Right lobe of liver (tissue), 6 donors: ENCODE results near the gene GSTO2. TPM values are rescaled to one million over a fixed set of nuclear protein-coding genes. Genes with fewer than 3 reads are reported as not detected.

Source experiments
- ATAC-seq, 4 donors: fragments of 200-7000 bp; cut with Tn5 transposase; one replicate each; pipeline ENCODE4 v1.9.1; 2020; ENCODE audit warnings: mild to moderate bottlenecking in 4 of 4, moderate library complexity in 4 of 4
- DNase-seq, 3 donors: peaks; one replicate each; pipeline ENCODE4 v3.0.0-alpha.2; 2020
- H3K27ac ChIP-seq, 3 donors: fragments of 200-600 bp; one replicate each; pipeline ENCODE4 v1.8.0; 2022
- H3K27me3 ChIP-seq, 2 donors: fragments of 200-600 bp; one replicate each; pipeline ENCODE4 v1.8.0; 2022
- H3K36me3 ChIP-seq, 4 donors: fragments of 200-600 bp; sonication (generic) in 1 of 4; one replicate each; pipeline versions ENCODE4 v1.5.1 to v1.8.0; 2017 to 2022; ENCODE audit warnings: control low read depth in 1 of 4
- H3K4me1 ChIP-seq, 4 donors: fragments of 200-600 bp; sonication (generic) in 1 of 4; one replicate each; pipeline versions ENCODE4 v1.5.1 to v1.8.0; 2017 to 2022; ENCODE audit warnings: control low read depth in 1 of 4
- H3K4me3 ChIP-seq, 3 donors: fragments of 200-600 bp; one replicate each; pipeline ENCODE4 v1.8.0; 2022
- H3K9me3 ChIP-seq, 4 donors: fragments of 200-600 bp; sonication (generic) in 1 of 4; one replicate each; pipeline versions ENCODE4 v1.5.1 to v1.8.0; 2017 to 2022; ENCODE audit warnings: control low read depth in 1 of 4
- POLR2A ChIP-seq: fragments of 450-650 bp; IDR thresholded peaks from one replicate; pipeline ENCODE4 v1.6.1; 2017; ENCODE audit warnings: antibody characterized with exemption, mild to moderate bottlenecking
- WGBS: methylation state at CpG from one replicate; pipeline ENCODE4 v1.1.6; 2018; ENCODE audit warnings: low coverage, low lambda C conversion rate; ENCODE audit not compliant: insufficient coverage; ENCODE audit errors: missing lambda C conversion rate; 5-methylcytosine and 5-hydroxymethylcytosine counted together
- intact Hi-C, 2 donors: fragments of 100-400 bp; cut with DNase I; formaldehyde crosslinking; loops; one replicate each; pipeline versions ENCODE4 v1.11.2 to v1.14.1; 2022
- total RNA-seq, 6 experiments: library from RNA; depleted of rRNA in 2 of 6; stranded (reverse); fragments of >200 nt in 2 of 6; fragmentation: NEBNext Ultra II Directional in 3 of 6; extraction: Animal tissue kit (Norgen Biotek cat#: 25700) in 3 of 6; gene quantifications; one replicate each; pipeline versions ENCODE4 v1.1.0 to v1.2.4, GENCODE V29; 2016 to 2023
- TF ChIP-seq, protein P1 (sequence below), 4 donors: fragments of 200-600 bp in 3 of 4; fragments of 450-650 bp in 1 of 4; IDR thresholded peaks; one replicate each; pipeline versions ENCODE4 v1.5.1 to v1.8.0; 2016 to 2022; ENCODE audit warnings: antibody characterized with exemption in 4 of 4, mild to moderate bottlenecking in 2 of 4
- donor health status: DM: no; HTN: yes; CAD: no.
- donor health status: DM: no; HTN: no; CAD: no.
- donor health status: DM: no; HTN: no; CAD: no.
- donor health status: DM: no; HTN: yes; CAD: no.
- donor health status: DM: no; HTN: yes; CAD: no.

GSTO2 gene
- total RNA-seq, 6 experiments from 2014 or later: 1.4 to 5.3 (median 2.8) TPM

DNA sequence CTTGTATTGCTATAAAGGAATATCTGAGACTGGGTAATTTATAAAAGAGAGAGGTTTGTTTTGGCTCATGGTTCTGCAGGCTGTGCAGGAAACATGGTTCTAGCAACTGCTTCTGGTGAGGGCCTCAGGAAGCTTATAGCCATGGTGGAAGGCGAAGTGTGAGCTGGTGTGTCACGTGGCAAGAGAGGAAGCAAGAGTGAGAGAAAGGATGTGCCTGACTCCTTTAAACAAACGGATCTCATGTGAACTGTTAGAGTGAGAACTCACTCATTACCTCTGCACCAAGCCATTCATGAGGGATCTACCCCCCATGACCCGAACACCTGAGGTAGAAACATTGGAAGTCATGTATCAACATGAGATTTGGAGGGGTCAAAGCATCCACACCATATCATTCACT lies 77.0 kb downstream of the GSTO2 start:
- no peaks in the 10 kb centered on the region for H3K9me3 ChIP-seq
- no peak for DNase-seq
- no peak overlapping the region for H3K4me3 ChIP-seq
- ATAC-seq: no peak
- TF ChIP-seq POLR2A: no peak
- TF ChIP-seq, protein P1, sequence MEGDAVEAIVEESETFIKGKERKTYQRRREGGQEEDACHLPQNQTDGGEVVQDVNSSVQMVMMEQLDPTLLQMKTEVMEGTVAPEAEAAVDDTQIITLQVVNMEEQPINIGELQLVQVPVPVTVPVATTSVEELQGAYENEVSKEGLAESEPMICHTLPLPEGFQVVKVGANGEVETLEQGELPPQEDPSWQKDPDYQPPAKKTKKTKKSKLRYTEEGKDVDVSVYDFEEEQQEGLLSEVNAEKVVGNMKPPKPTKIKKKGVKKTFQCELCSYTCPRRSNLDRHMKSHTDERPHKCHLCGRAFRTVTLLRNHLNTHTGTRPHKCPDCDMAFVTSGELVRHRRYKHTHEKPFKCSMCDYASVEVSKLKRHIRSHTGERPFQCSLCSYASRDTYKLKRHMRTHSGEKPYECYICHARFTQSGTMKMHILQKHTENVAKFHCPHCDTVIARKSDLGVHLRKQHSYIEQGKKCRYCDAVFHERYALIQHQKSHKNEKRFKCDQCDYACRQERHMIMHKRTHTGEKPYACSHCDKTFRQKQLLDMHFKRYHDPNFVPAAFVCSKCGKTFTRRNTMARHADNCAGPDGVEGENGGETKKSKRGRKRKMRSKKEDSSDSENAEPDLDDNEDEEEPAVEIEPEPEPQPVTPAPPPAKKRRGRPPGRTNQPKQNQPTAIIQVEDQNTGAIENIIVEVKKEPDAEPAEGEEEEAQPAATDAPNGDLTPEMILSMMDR (IDR thresholded peaks at IDR 0.05): no peak
- H3K4me1 ChIP-seq: peaks cover 0 to 13% (median 6%) of the 10 kb centered on the region in 4 donors
- intact Hi-C loops: loop anchor here (5.0 kb wide), 1 partner anchor 39 kb away; no protein-coding TSS in a partner anchor
- H3K27ac ChIP-seq: no peak overlapping the region
- H3K27me3 ChIP-seq: no peaks in the 10 kb centered on the region
- H3K36me3 ChIP-seq: no peaks in the 10 kb centered on the region
- 63% methylated on average over 3 of the region's 4 CpGs for WGBS

- intact Hi-C loops: loop anchor here (5.0 kb wide), 1 partner anchor 40 kb away; no protein-coding TSS in a partner anchor
- WGBS: 75% methylated on average over 4 of the region's 4 CpGs
Observed at GRCh38 chr10:104347295-104348045, 78.5 kb downstream of the GSTO2 start.

DNA sequence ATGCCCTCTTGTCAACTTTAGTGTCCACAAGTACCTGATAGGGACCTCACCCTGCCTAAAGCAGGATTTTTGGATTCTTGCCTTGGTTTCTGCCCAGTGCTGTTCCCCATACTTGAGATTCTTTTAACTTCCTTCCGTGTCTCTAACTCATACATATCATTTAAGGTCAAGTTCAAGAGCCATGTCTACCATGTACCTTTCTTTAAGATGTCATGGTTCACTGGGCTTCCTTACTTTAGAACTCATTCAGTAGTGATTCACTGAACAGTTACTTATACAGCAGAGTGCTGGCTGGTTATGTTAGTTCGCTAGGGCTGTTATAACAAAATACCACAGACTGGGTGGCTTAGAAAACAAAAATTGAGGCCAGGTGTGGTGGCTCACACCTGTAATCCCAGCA lies 79.6 kb downstream of the GSTO2 start:
- ATAC-seq: no peak
- Histone ChIP-seq H3K4me3 (no peak overlapping the region), H3K36me3 (no peaks in the 10 kb centered on the region), H3K27me3 (no peaks in the 10 kb centered on the region), H3K27ac (peak overlapping the region in 2 of 3 donors; percentile 66 to 74), H3K4me1 (peaks cover 0 to 13% (median 6%) of the 10 kb centered on the region in 4 donors), H3K9me3 (no peaks in the 10 kb centered on the region)
- 78% methylated on average over 2 of the region's 2 CpGs for WGBS
- intact Hi-C loops: loop anchor here (5.0 kb wide), 1 partner anchor 41 kb away; no protein-coding TSS in a partner anchor
- TF ChIP-seq, protein P1 (IDR thresholded peaks at IDR 0.05): no peak
- TF ChIP-seq POLR2A: no peak
- no peak for DNase-seq

More at GRCh38 chr10:104347295-104348045, 78.5 kb downstream of the GSTO2 start:
- TF ChIP-seq, protein P1 (IDR thresholded peaks at IDR 0.05): no peak
- no peak for TF ChIP-seq POLR2A
- Histone ChIP-seq H3K9me3 (no peaks in the 10 kb centered on the region), H3K27me3 (no peaks in the 10 kb centered on the region), H3K36me3 (no peaks in the 10 kb centered on the region), H3K4me1 (peaks cover 0 to 13% (median 6%) of the 10 kb centered on the region in 4 donors), H3K27ac (no peak overlapping the region), H3K4me3 (no peak overlapping the region)
- DNase-seq: no peak
- no peak for ATAC-seq

GRCh38 chr10:104349623-104350126 lies 80.7 kb downstream of the GSTO2 start:
- peak overlapping the region in 1 of 3 donors; percentile 6 for H3K4me3 ChIP-seq
- H3K27me3 ChIP-seq: no peaks in the 10 kb centered on the region
- no peaks in the 10 kb centered on the region for H3K36me3 ChIP-seq
- H3K9me3 ChIP-seq: no peaks in the 10 kb centered on the region
- ATAC-seq: peak; percentile 72 to 79 (median 77)
- intact Hi-C loops: loop anchor here (5.0 kb wide), 1 partner anchor 42 kb away; no protein-coding TSS in a partner anchor
- WGBS: 6% methylated on average over 5 of the region's 5 CpGs
- no peak for TF ChIP-seq POLR2A
- TF ChIP-seq, protein P1 (IDR thresholded peaks at IDR 0.05): no peak
- DNase-seq: no peak
- H3K27ac ChIP-seq: peak overlapping the region; percentile 66 to 74 (median 67)
- peaks cover 0 to 15% (median 6%) of the 10 kb centered on the region in 4 donors for H3K4me1 ChIP-seq
